Spleen (tissue), 7 donors: ENCODE data around the gene NFS1.

Experiments
- CTCF ChIP-seq, 11 experiments: fragments of 200-600 bp in 7 of 11; fragments of 450-650 bp in 4 of 11; sonication (generic) in 4 of 11; IDR thresholded peaks in 8 of 11; conservative IDR thresholded peaks in 3 of 11; 1 replicate in 7 of 11; 2 replicates in 4 of 11; pipeline versions ENCODE4 v1.4.0 to v1.8.0; 2016 to 2021; ENCODE audit warnings: antibody characterized with exemption in 11 of 11, inconsistent platforms in 4 of 11, mild to moderate bottlenecking in 1 of 11
- POLR2A ChIP-seq, 3 donors: fragments of 450-650 bp; IDR thresholded peaks; one replicate each; pipeline ENCODE4 v1.5.1; 2017; ENCODE audit warnings: antibody characterized with exemption in 3 of 3, mild to moderate bottlenecking in 1 of 3
- POLR2AphosphoS5 ChIP-seq, 3 donors: sonication (generic); formaldehyde crosslinking; IDR thresholded peaks; one replicate each; pipeline ENCODE4 v1.5.1; 2017; ENCODE audit warnings: antibody characterized with exemption in 3 of 3
- donor health status: DM: no; HTN: no; CAD: no; lungs with moderate emphysema.
- donor health status: DM: no; HTN: no; CAD: no.
- donor health status: DM: no; HTN: no; CAD: no.

GRCh38 chr20:35632539-35633115 is 66.5 kb downstream of the NFS1 start:
- TF ChIP-seq CTCF (IDR thresholded peaks at IDR 0.05 in 8 of 11, conservative IDR thresholded peaks at IDR 0.05 in 3 of 11) (no peak), POLR2A (IDR thresholded peaks at IDR 0.05) (no peak), POLR2AphosphoS5 (IDR thresholded peaks at IDR 0.05) (peak; percentile 10 to 28 (median 24))
